Endodermal cell (in vitro differentiated cells): ENCODE results near the gene IL15RA. TPM values are rescaled to one million over a fixed set of nuclear protein-coding genes. Genes with fewer than 3 reads are reported as not detected.
"Not testable (repeated sequence)": the region's sequence is repeated elsewhere in the genome, so short reads cannot be mapped to it uniquely, and the experiment has no call there.

Experiments used
- DNase-seq: peaks from one replicate; pipeline ENCODE4 v3.0.0-alpha.2; 2017
- H3K27ac ChIP-seq: 2 replicates; pipeline ENCODE4 v1.5.1; 2013; ENCODE audit warnings: mild to moderate bottlenecking, low read depth, low read length, moderate library complexity
- H3K27me3 ChIP-seq: 2 replicates; pipeline ENCODE4 v1.6.1; 2013; ENCODE audit warnings: mild to moderate bottlenecking, low read length, moderate library complexity; ENCODE audit not compliant: insufficient read depth, control insufficient read depth, poor library complexity, severe bottlenecking
- H3K36me3 ChIP-seq: 2 replicates; pipeline ENCODE4 v1.7.0; 2013; ENCODE audit warnings: mild to moderate bottlenecking, low read length, moderate library complexity; ENCODE audit not compliant: control insufficient read depth, insufficient read depth
- H3K4me1 ChIP-seq: one replicate; pipeline ENCODE4 v1.7.0; 2013; ENCODE audit warnings: low read length; ENCODE audit not compliant: control insufficient read depth, insufficient read depth
- H3K4me3 ChIP-seq: 2 replicates; pipeline ENCODE4 v1.5.1; 2013; ENCODE audit warnings: mild to moderate bottlenecking, low read length, moderate library complexity
- H3K9ac ChIP-seq: 2 replicates; pipeline ENCODE4 v1.6.1; 2013; ENCODE audit warnings: mild to moderate bottlenecking, low read length, moderate library complexity; ENCODE audit not compliant: poor library complexity, severe bottlenecking; ENCODE audit errors: extremely low read depth
- H3K9me3 ChIP-seq: 2 replicates; pipeline ENCODE4 v1.6.1; 2013; ENCODE audit warnings: mild to moderate bottlenecking, low read length, moderate library complexity; ENCODE audit not compliant: control insufficient read depth
- H3K27ac Mint-ChIP-seq: 2 replicates; pipeline ENCODE4 v1.8.0; 2020; ENCODE audit warnings: mixed read lengths
- H3K27me3 Mint-ChIP-seq: 2 replicates; pipeline ENCODE4 v1.8.0; 2021; ENCODE audit warnings: mild to moderate bottlenecking, mixed read lengths; ENCODE audit not compliant: insufficient read depth
- H3K36me3 Mint-ChIP-seq: 2 replicates; pipeline ENCODE4 v1.8.0; 2020; ENCODE audit warnings: low read depth, mixed read lengths
- H3K4me1 Mint-ChIP-seq: 2 replicates; pipeline ENCODE4 v1.8.0; 2020; ENCODE audit warnings: mixed read lengths
- H3K4me3 Mint-ChIP-seq: 2 replicates; pipeline ENCODE4 v1.8.0; 2020; ENCODE audit warnings: mild to moderate bottlenecking, moderate library complexity, mixed read lengths
- H3K9me3 Mint-ChIP-seq: 2 replicates; pipeline ENCODE4 v1.8.0; 2020; ENCODE audit warnings: mild to moderate bottlenecking, mixed read lengths
- WGBS, 2 experiments: methylation state at CpG; one replicate each; pipeline versions ENCODE4 v1.1.5 to v1.1.7; 2013; ENCODE audit warnings: missing lambda C conversion rate in 2 of 2, mixed read lengths in 1 of 2; ENCODE audit not compliant: insufficient coverage in 1 of 2, insufficient read length in 1 of 2; 5-methylcytosine and 5-hydroxymethylcytosine counted together
- total RNA-seq, 2 donors: library from RNA; stranded (reverse); fragmentation: NEBNext Ultra II Directional in 1 of 2; extraction: Animal tissue kit (Norgen Biotek cat#: 25700) in 1 of 2; gene quantifications; 2 replicates in 1 of 2; 3 replicates in 1 of 2; pipeline ENCODE4 v1.2.1, GENCODE V29; 2021
- TF ChIP-seq, protein P1 (sequence below): fragments of 200-600 bp; sonication (generic); conservative IDR thresholded peaks from 2 replicates; pipeline ENCODE4 v1.5.0; 2021; ENCODE audit warnings: antibody characterized with exemption, mild to moderate bottlenecking

IL15RA gene
- total RNA-seq, 2 donors from 2014 or later: 0.35 to 0.37 TPM

DNA sequence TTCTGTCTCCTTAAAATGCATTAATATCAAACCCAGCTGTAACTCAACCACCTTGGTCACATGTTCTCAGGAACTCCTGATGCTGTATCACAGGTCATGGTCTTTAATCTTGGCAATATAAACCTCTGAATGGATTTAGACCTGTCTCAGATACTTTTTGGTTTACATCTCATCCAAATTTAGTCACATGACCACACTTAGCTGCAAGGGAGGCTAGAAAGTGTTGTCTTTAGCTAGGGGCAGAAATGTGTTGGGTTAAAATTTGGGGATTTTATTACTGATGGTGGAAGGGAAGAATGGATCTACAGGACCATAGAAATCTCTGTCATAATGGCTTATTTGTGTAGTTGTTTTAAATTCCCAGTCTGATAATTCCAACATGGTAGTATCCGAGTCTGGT lies 29.6 kb upstream of the IL15RA start:
- Histone ChIP-seq H3K27ac (no peak overlapping the region), H3K27me3 (no peaks in the 10 kb centered on the region), H3K9me3 (peaks cover 5% of the 10 kb centered on the region), H3K4me3 (no peak overlapping the region), H3K36me3 (no peaks in the 10 kb centered on the region), H3K4me1 (no peaks in the 10 kb centered on the region), H3K9ac (no peak overlapping the region)
- Mint-ChIP-seq H3K27me3 (peaks cover 1% of the 10 kb centered on the region), H3K4me3 (no peak overlapping the region), H3K9me3 (peaks cover 4% of the 10 kb centered on the region), H3K36me3 (no peaks in the 10 kb centered on the region), H3K4me1 (no peaks in the 10 kb centered on the region), H3K27ac (no peak overlapping the region)
- DNase-seq: no peak
- TF ChIP-seq, protein P1, sequence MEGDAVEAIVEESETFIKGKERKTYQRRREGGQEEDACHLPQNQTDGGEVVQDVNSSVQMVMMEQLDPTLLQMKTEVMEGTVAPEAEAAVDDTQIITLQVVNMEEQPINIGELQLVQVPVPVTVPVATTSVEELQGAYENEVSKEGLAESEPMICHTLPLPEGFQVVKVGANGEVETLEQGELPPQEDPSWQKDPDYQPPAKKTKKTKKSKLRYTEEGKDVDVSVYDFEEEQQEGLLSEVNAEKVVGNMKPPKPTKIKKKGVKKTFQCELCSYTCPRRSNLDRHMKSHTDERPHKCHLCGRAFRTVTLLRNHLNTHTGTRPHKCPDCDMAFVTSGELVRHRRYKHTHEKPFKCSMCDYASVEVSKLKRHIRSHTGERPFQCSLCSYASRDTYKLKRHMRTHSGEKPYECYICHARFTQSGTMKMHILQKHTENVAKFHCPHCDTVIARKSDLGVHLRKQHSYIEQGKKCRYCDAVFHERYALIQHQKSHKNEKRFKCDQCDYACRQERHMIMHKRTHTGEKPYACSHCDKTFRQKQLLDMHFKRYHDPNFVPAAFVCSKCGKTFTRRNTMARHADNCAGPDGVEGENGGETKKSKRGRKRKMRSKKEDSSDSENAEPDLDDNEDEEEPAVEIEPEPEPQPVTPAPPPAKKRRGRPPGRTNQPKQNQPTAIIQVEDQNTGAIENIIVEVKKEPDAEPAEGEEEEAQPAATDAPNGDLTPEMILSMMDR: no peak
- 97 to 100% methylated on average over 1 of the region's 1 CpG for WGBS, 2 experiments

DNA sequence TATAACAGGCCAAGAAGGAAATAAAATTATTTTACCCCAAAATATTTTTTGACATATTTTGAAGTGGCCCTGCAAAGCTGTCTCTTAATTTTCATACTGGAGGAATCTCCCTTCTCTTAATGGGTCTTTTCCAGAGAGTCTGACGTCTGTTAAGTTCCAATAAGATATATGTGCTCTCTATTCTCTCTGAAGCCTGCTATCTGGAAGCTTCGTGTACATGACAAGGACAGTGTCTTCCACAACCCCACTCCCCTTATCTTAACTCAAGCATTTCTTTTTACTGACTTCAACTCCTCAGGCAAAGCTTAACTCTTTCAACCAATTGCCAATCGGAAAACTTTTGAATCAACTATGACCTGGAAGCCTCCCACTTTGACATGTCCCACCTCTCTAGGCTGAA lies 29.2 kb upstream of the IL15RA start:
- Histone ChIP-seq H3K9ac (no peak overlapping the region), H3K9me3 (peaks cover 5% of the 10 kb centered on the region), H3K36me3 (no peaks in the 10 kb centered on the region), H3K27ac (no peak overlapping the region), H3K27me3 (no peaks in the 10 kb centered on the region), H3K4me3 (no peak overlapping the region), H3K4me1 (no peaks in the 10 kb centered on the region)
- Mint-ChIP-seq H3K9me3 (peaks cover 4% of the 10 kb centered on the region), H3K4me3 (no peak overlapping the region), H3K36me3 (no peaks in the 10 kb centered on the region), H3K4me1 (no peaks in the 10 kb centered on the region), H3K27me3 (peaks cover 2% of the 10 kb centered on the region), H3K27ac (no peak overlapping the region)
- no peak for DNase-seq
- 85 to 92% methylated on average over 3 of the region's 3 CpGs for WGBS, 2 experiments
- TF ChIP-seq, protein P1: no peak

DNA sequence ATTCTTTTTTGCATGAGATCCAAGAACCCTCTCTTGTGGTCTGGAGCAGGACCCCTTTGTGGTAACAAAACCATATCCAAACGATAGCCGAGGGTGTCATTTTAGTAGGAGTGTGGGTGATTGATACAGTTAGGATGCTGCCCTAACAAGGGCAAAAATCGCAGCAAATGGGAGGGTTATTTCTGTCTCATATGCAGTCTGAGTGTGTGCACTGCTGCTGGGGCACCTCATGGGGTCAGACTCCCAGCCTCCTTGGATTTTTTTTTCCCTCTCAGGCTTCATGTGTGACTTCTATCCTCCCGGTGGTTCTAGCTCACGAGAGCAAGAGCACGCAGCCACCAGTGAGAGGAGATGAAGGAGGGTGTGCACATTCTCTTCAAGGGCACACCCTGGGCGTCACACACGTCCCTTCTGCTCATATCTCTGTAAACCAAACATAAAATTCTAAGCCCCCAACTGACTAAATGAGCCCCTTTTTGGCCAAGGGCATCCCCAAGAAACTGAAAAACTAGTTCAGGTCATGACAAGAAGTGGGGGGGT lies 28.6 kb upstream of the IL15RA start:
- TF ChIP-seq, protein P1: no peak
- no peak for DNase-seq
- Histone ChIP-seq H3K4me1 (no peaks in the 10 kb centered on the region), H3K36me3 (no peaks in the 10 kb centered on the region), H3K4me3 (no peak overlapping the region), H3K27ac (no peak overlapping the region), H3K9ac (no peak overlapping the region), H3K9me3 (peaks cover 5% of the 10 kb centered on the region), H3K27me3 (no peaks in the 10 kb centered on the region)
- no peak overlapping the region for H3K27ac Mint-ChIP-seq
- no peaks in the 10 kb centered on the region for H3K4me1 Mint-ChIP-seq
- H3K4me3 Mint-ChIP-seq: no peak overlapping the region
- no peaks in the 10 kb centered on the region for H3K36me3 Mint-ChIP-seq
- H3K9me3 Mint-ChIP-seq: peaks cover 4% of the 10 kb centered on the region
- peaks cover 2% of the 10 kb centered on the region for H3K27me3 Mint-ChIP-seq
- WGBS, 2 experiments: 81 to 94% methylated on average over 3 to 8 of the region's 8 CpGs

DNA sequence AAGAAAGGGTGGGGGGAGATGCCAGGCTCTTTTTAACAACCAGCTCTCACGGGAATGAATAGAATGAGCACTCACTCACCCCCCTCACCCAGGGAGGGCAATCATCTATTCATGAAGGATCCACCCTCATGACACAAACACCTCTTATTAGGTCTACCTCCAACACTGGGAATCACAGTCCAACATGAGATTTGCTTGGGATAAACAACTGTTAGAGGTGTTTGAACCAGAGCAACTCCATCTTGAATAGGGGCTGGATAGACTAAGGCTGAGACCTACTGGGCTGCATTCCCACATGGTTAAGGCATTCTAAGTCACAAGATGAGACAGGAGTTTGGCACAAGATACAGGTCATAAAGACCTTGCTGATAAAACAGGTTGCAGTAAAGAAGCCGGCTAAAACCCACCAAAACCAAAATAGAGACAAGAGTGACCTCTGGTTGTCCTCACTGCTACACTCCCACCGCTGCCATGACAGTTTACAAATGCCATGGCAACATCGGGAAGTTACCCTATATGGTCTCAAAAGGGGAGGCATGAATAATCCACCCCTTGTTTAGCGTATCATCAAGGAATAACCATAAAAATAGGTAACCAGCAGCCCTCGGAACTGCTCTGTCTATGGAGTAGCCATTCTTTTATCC lies 27.9 kb upstream of the IL15RA start:
- H3K9me3 ChIP-seq, H3K27ac Mint-ChIP-seq, H3K4me3 Mint-ChIP-seq, H3K9ac ChIP-seq, H3K4me1 Mint-ChIP-seq, H3K9me3 Mint-ChIP-seq, DNase-seq, H3K27me3 Mint-ChIP-seq, H3K36me3 Mint-ChIP-seq, H3K4me3 ChIP-seq, H3K36me3 ChIP-seq, H3K27me3 ChIP-seq, H3K27ac ChIP-seq, H3K4me1 ChIP-seq: not testable (repeated sequence)
- 83 to 92% methylated on average over 5 to 6 of the region's 6 CpGs for WGBS, 2 experiments
